Measurements from ENCODE around the gene AARS2.

DNA sequence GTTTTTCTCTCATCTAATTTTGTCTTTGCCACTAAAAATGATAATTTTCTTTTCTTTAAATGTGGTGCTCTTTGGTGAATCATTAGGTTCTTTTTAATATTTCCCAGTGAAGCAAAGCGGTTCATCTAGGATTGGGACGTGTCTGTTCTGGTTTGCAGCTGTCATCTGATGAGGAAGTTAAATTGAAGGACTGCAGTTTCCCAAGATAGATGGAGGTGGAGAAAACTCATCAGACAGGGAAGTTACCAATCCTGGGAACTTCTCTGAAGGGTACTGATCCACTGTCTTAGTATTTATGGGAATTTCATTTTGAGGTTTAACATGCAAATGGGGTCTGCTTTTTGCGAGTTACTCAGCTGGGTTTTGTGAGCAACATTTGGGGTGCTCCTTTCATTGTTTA, 2.4 kb upstream of the AARS2 start:
- TF ChIP-seq CTCF (IDR thresholded peaks at IDR 0.05) = no peak
- TF ChIP-seq POLR2A (IDR thresholded peaks at IDR 0.05; ENCODE audit: low read depth) = no peak
- no peak for TF ChIP-seq POLR2AphosphoS5 (IDR thresholded peaks at IDR 0.05)
- TF ChIP-seq EP300 (IDR thresholded peaks at IDR 0.05) = no peak
